HPDE6-E6E7 (cell line): ENCODE results near the gene CEP78.
"Not testable (repeated sequence)": the region's sequence is repeated elsewhere in the genome, so short reads cannot be mapped to it uniquely, and the experiment has no call there.

Experiments used
- DNase-seq: peaks from one replicate; pipeline ENCODE4 v3.0.0; 2011; ENCODE audit warnings: missing footprints; ENCODE audit errors: extremely low spot score

Gene CEP78

GRCh38 chr9:78234810-78235209, 1.1 kb upstream of the CEP78 start:
- no peak for DNase-seq

GRCh38 chr9:78235256-78235761, 566 bp upstream of the CEP78 start:
- no peak for DNase-seq

- peak; percentile 19 for DNase-seq
Measured at GRCh38 chr9:78236551-78236910, 656 bp downstream of the CEP78 start.

- DNase-seq: no peak
Measured at GRCh38 chr9:78238046-78239038, 2.5 kb downstream of the CEP78 start.

DNA sequence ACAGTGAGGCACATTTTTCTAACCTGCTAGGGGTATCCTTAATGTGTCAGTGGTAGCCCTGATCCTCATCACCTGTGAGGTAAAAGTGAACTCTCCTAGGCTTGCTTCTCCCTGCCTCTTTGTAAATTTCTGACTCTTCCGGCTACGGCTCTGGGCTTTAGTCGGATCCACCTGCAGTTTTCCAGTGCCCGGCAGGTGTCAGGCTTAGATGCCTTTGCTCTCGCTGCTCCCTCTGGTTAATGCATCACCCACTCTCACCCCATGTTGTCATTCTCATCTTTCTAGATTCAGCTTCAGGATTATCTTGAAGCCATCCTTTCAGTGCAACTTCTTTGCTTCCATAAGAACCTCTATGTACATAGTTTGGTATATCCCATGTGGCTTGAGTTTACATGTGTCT, 3.6 kb downstream of the CEP78 start:
- DNase-seq: peak; percentile 52

DNA sequence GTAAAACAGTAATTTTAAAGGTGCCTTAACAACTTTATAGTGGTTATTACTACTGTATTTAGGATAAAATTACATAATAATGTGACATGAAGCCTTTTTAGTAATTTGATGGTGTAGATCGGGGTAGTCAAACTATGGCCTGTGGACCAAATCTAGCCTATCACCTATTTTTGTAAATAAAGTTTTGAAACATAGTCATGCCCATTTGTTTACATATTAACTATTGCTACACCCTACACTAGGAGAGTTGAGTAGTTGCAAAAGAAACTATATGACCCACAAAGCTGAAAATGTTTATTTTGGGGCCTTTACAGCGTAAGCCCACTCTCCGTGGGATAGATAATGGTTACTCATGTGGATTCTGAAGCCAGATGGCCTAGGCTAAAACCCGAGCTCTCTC, 6.2 kb downstream of the CEP78 start:
- DNase-seq: no peak

GRCh38 chr9:78243130-78243529, 7.3 kb downstream of the CEP78 start:
- no peak for DNase-seq

DNA sequence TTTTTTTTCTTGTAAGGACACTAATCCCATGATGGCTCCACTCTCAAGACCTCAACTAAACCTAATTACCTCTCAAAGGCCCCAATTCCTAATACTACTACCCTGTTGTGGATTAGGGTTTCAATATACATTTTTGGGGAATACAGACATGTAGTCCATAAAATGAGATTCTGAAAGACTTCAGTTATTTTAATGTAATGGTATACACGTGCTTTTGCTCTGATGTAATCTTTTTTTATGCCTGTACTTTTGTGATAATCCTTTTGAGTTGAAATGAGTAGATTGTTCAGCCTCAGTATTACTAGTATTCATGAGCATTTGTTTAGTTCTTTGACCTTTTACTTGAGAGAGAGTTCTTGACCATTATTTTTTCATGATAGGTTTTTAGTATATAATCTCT, 9.5 kb downstream of the CEP78 start:
- no peak for DNase-seq

GRCh38 chr9:78248635-78249034, 12.8 kb downstream of the CEP78 start:
- no peak for DNase-seq

- DNase-seq: no peak
Measured at GRCh38 chr9:78249542-78249941, 13.7 kb downstream of the CEP78 start.

- DNase-seq: no peak
Measured at GRCh38 chr9:78252616-78253015, 16.7 kb downstream of the CEP78 start.

DNA sequence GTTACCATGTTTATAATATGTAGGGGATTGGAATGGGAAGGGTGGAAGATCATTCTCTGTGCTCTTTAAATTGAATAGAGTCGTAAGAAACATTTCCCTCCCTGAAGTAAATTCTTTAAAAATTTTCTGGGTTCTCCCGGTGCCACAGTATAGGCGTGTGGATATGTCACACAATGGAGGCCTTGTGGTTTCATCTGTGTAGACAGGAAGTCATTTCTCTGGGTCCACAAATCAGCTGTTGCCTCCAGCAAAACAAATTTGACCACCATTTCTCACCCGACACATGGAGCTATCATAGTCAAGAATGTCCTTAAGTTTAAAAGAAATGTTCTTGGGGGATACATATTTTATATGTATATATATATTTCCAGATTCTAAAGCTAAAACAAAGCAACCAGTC, 17.4 kb downstream of the CEP78 start:
- DNase-seq: no peak

DNA sequence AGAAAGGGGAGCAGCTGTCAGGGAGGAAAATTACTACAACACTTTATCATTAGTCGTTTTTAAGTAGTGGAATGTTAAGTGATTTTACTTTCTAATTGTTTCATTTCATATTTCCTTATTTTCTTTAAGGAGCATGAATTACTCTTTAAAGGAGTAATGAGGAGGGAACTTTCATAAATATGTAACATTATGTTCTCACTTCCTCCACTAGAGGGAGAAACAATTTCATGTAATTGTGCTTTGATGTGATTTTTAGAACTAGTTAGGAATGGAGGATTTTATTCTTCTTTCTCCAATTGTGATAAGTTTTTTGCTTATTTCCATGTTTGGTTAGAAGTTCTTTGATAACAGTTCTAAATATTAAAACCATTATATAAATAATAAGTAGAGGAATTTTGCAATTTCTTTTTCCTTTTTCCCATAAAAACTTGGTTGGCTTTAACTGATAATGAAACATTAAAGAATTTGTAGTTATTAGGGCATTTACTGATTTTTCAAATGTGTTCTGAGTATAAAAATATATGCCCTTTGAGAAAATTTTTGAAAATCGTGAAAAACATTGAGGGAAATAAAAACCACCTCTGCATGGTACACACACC, 25.6 kb downstream of the CEP78 start:
- DNase-seq: no peak

DNA sequence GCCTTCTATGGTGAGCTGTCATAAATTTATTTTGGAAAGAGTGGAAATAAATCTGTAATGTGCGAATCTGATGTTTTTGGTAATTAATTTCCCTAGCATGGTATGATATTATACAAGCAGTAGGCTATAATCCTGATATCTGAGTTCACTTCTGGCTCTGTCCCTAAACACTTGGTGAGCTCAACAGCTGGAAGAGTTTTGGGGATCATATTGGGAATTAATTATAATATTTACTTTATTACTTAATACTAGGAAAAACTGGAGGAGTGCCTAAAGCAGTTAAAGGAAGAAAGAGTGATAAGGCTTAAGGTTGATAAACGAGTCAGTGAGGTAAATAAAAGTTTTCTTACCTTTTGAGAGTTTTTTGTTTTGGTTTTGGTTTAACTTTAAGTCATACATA, 26.8 kb downstream of the CEP78 start:
- no peak for DNase-seq

GRCh38 chr9:78267889-78268288, 32.0 kb downstream of the CEP78 start:
- no peak for DNase-seq

- no peak for DNase-seq
Measured at GRCh38 chr9:78269784-78270183, 33.9 kb downstream of the CEP78 start.

DNA sequence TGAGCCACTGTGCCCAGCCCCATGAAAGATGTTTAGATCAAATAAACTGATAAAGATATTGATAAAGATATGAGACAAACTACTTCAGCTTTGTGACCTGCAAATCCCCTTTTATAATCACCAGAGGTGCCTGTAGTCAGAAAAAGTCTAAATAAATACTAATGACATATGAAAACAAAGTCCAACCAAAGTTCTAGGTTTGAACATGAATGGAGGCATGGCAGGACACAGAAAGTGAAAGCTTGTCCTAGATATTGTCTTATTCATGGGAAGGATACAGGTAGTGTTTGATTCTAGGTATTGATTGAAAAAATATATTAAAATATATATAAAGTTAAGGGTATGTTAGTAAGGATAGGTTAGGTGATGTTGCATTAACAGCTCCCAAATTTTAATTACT, 36.4 kb downstream of the CEP78 start:
- no peak for DNase-seq

- DNase-seq: no peak
Measured at GRCh38 chr9:78273761-78274160, 37.9 kb downstream of the CEP78 start.

- no peak for DNase-seq
Measured at GRCh38 chr9:78278177-78278777, 42.4 kb downstream of the CEP78 start.

DNA sequence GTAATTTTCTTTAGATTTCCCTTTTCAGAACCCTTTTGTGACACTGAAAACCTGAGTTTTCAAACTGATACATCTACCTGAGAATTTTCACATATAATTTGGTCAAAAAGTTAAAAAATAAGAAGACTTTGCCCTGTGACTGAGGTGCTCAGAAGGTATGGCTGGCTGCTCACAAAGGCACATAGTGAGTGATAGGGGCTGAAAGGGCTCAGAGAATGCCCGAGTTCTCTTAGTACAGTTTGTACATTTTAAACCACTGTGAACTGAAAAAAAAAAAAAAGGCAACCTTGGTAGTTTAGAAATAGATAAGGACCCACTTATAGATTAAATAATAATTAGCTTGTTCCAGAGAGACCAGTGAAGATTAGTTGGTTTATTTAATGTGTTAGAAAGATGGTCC, 42.9 kb downstream of the CEP78 start:
- no peak for DNase-seq

- DNase-seq: no peak
Measured at GRCh38 chr9:78280982-78281668, 45.2 kb downstream of the CEP78 start.

DNA sequence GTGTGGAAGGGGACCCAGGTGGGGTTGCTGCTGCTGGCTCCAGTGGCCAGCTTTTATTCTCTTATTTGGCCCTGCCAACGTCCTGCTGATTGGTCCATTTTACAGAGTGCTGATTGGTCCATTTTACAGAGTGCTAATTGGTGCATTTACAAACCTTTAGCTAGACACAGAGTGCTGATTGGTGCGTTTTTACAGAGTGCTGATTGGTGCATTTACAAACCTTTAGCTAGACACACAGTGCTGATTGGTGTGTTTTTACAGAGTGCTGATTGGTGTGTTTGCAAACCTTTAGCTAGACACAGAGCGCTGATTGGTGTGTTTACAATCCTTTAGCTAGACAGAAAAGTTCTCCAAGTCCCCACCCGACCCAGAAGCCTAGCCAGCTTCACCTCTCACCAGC, 48.3 kb downstream of the CEP78 start:
- not testable (repeated sequence) for DNase-seq
